ENCODE data around the gene RFX4.

The RFX4 gene

GRCh38 chr12:106736051-106736957, 153.5 kb downstream of the RFX4 start:
- no peak for DNase-seq

- no peak for DNase-seq
Observed at GRCh38 chr12:106739318-106739717, 156.5 kb downstream of the RFX4 start.

DNA sequence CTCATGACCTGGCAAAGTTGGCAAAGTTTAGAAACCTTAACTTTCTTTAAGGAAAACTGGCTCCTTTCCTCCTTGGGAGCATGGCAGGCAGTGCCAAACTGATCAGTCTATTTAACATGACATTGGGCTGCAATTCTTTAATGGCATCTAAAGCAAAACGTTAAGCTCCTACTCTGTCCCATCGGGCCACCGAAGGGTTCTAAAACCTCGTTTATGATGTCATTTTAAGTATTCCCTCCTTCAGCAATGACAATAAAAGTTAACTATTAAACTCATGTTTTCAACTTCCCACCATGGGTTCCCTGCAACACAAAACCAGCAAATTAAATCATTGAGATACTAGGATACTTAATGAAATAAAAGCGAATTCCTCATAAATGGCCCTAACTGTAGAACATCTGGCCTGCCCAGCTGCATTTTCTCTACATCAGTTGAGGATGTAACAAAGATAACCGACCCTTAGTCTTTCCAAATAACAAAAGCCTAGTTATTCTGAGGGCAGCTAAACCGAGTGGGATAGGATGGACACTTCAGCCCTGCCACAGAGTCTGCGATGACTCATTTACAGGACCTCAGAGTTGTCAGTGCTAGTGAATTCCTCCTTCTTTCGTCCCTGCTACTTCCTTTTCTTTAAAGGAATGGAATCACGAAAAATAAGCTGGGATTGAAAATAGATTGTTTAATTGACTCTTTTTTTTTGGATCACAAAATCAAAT, 157.2 kb downstream of the RFX4 start:
- no peak for DNase-seq

DNA sequence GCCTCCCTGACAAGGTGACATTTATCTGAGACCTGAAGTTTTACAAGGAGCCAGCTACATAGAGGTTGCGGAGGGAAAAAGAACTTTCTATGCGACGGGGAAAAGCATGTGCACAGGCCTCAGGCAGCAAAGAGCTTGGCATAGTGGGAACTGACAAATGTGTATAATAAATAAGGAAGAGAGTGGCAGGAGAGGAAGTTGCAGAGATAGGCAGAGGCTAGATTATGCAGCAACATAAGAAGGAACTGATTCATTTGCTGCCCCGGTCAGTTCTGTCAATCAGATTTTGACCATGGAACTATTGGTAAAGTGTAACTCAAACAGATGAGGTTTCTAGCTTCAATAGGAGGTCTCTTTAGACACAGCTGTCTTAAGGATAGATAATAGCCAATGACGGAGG, 158.0 kb downstream of the RFX4 start:
- DNase-seq = no peak

GRCh38 chr12:106741247-106741646, 158.4 kb downstream of the RFX4 start:
- DNase-seq = no peak

- DNase-seq = no peak
Observed at GRCh38 chr12:106743270-106743988, 160.6 kb downstream of the RFX4 start.

GRCh38 chr12:106744600-106744999, 161.8 kb downstream of the RFX4 start:
- no peak for DNase-seq

DNA sequence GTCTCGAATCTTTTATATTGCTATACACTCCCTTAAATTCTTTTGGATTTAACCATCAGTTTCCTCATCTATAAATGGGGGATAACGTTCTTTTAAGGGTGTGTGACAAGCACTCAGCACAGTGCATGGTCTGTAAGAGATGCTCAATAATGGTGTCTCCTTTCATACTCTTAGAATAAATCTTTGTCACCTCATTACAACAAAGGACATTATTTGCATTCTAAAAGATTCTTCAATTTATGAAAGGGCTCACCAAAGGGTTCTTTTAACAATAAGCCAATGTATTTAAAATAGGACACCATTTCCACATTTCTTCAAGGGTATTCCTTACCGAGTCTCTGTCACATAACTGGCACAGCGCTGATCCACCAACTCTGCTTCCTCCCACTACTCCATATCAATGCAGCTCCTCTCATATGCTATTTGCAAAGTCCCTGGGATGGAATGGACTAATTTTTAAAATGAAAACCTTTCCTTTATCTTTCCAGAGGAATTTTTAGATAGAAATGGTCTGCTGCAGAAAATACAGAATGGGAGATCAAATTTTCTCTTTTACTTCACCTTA, 162.5 kb downstream of the RFX4 start:
- no peak for DNase-seq

DNA sequence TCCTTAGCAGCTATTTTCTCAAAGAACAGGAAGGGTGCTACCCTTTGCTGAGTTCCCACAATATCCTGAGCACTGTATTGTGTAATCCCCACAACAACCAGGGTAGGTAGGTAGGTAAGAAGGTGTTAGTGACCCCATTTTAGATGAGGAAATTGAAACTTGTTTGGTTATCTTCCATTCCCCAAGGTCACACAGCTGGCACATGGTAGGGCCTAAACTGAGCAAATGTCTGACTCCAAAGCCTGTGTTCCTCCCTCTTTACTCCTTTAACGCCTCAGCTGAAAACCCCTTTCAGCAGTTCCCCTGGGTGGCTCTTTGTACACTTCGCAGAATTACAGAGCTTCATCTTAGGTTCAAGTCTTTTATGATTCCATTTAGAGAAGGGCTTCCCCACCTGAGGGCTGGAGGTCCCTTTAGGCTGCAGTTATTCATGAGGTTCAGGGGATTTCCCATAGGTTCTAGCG, 165.2 kb downstream of the RFX4 start:
- no peak for DNase-seq

- no peak for DNase-seq
Observed at GRCh38 chr12:106750524-106750923, 167.7 kb downstream of the RFX4 start.

DNA sequence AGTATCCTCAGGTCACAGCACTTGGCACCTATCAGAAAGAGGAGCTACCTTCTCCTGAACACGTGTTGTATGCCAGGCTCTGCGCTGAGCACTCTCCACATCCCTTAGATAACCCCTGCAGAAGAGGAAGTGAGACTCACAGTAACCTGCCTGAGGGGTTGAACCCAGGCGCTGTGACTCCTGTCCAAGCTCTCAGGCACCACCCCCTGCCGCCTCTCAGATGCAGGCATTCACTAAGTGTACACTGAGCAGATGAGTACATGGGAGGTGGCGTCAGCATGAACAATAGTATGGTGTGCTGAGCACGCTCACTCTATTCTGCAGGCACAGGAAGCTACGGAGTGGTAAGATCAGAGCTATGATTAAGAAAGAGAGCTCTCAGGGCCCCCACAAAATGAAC, 170.7 kb downstream of the RFX4 start:
- DNase-seq = no peak

- no peak for DNase-seq
Observed at GRCh38 chr12:106754331-106754730, 171.5 kb downstream of the RFX4 start.

- no peak for DNase-seq
Observed at GRCh38 chr12:106757623-106758348, 175.0 kb downstream of the RFX4 start.

- no peak for DNase-seq
Observed at GRCh38 chr12:106758349-106759110, 175.7 kb downstream of the RFX4 start.

- no peak for DNase-seq
Observed at GRCh38 chr12:106759526-106760183, 176.9 kb downstream of the RFX4 start.

- no peak for DNase-seq
Observed at GRCh38 chr12:106760184-106760531, 177.4 kb downstream of the RFX4 start.

DNA sequence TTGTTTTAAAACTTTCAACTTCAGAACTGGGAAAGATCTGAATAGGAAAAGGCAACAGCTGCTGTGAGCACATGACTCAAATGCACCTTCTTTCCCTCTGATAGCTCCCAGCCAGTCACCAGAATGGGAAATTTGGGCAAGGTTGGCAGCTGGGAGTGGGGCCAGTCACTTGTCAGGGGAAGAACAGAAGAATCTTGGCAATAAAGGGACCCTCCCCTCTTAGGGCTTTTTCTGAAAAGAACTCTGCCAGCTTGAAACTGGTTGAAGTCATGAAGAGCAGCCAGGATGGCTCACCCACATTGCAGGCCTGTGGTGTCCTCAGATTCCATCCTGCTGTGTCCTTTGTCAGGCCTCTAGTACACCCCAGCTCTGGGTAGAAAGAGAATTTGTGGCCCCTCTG, 181.4 kb downstream of the RFX4 start:
- no peak for DNase-seq

GRCh38 chr12:106764738-106765137, 181.9 kb downstream of the RFX4 start:
- DNase-seq = no peak

DNA sequence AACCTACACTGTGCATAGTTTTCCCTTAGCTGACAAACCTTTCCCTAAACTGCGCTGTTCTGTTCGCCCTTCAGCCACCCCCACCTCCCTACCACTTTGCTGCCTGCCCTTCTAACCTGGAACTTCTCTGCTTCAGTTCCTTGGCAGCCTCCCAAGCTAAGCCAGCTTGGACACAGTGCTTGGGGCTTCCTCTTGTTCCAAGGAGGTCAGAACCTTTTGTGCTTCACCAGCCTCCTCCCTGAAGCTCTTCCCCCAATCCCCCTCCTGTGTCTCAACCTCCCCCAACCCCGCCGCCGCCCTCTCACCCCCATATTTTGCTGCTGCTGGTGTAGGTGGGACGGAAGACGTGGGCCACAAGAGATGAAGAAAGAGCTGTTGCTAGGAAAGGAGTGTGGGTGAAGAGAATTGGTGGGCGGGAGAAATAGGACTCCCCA, 183.6 kb downstream of the RFX4 start:
- no peak for DNase-seq

- DNase-seq = no peak
Observed at GRCh38 chr12:106767206-106767605, 184.4 kb downstream of the RFX4 start.

All from fibroblast of skin of right quadriceps (primary cell).